T-helper 2 cell treated with Interferon-gamma antibody and Interleukin-4, amounts not matched to agents 100 ng/mL and 5 ng/mL, for 36 hours (primary cell): ENCODE data around the gene CNN2. TPM values are rescaled to one million over a fixed set of nuclear protein-coding genes. Genes with fewer than 3 reads are reported as not detected.

Experiments used
- intact Hi-C: fragments of 100-400 bp; cut with micrococcal nuclease; formaldehyde crosslinking; loops from one replicate; pipeline ENCODE4 v1.15.1; 2023
- total RNA-seq: library from RNA; stranded (reverse); gene quantifications from 2 replicates; pipeline ENCODE4 v1.2.3, GENCODE V29; 2022

The CNN2 gene
- total RNA-seq, 1 donor from 2014 or later: 561 TPM

GRCh38 chr19:995051-995827, 31.2 kb upstream of the CNN2 start:
- intact Hi-C loops: loop anchor here (5.0 kb wide), 1 partner anchor 133 kb away; no protein-coding TSS in a partner anchor

DNA sequence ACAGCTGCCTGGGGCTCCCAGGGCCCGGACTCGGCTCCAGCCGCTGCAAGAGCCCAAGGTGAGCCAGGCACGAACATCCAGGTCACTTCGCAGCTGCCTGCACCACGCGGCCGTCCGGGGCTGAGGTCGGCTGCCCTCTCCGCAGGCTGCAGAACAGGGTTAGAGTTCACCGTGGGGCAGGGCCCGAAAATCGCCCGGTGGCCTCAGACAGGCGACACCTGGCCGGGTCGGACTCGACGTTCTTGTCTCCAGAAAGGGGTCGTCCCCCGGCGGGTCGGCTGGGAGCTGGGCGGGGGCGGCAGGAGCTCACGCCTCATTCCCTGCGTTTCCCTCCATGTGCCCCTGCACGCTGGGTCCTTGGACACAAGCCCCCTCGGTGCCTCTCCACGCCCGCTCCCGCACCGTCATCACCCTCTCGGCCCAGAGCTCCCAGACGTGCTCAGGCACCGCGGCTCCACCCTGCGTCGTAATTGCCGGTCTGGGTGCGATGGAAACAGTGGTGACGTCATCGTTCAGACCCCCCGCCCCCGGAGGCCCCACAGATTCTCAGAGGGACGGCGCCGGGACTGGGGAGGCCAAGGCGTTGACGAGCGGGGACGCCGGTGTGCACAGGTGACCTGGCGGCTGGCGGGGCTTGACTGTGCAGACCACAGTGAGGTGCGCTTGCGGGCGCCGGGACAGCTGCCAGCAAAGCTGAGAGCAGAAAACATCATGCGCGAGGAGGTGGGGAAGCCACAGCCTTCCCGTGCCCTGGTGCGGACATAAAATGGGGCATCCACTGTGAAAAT, 30.2 kb upstream of the CNN2 start:
- intact Hi-C loops: loop anchor here (5.0 kb wide), 1 partner anchor 134 kb away; no protein-coding TSS in a partner anchor

DNA sequence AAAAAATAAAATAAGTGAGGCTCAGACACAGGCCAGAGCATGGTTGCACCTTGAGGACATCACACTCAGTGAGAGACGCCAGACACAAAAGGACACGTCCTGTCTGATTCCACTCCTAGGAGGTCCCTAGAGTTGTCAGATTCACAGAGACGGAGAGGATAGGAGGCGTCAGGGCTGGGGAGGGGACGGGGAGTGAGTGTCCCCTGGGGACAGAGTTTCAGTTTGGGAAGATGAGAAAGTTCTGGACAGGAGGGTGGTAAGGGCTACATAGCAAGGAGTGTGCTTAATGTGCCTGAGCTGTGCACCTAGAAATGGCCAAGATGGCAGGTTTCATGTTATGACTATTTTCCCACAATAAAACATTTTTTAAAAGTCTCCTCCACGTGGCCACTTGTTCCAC, 28.3 kb upstream of the CNN2 start:
- intact Hi-C loops: loop anchor here (5.0 kb wide), 1 partner anchor 136 kb away; no protein-coding TSS in a partner anchor

DNA sequence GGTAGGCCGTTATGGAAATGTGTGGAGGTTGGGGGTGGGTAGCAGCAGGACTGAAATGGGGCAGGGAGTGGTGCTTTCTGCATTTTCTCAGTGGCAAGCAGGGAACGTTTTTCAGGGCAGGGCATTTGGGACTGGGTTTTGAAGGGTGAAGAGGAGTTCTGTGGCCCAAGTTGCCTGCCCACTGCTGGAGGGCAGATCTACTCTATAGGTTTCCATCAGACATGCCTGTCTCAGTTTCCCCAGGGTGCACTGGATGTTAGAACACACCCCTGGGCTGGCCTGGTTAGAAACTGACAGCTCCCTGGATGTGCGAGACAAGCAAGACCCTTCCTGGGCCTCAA, 27.1 kb upstream of the CNN2 start:
- intact Hi-C loops: loop anchor here (5.0 kb wide), 1 partner anchor 137 kb away; no protein-coding TSS in a partner anchor

DNA sequence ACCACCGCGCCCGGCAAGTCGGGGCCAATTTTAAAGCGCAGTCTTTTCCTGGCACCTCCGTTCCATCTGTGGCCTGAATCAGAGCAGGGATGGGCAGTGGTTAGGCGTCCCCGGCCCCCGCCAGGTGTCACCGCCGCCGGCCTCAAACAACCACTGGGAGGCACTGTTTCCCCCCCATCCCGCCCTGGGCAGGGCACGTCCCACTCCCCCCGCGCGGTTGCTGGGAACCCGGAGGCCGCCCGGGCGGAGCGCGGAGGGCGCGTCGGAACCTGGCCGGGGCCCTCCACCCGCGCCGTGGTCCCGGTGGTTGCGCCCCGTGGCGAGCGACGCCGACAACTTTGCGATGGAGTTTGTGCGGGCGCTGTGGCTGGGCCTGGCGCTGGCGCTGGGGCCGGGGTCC, 26.3 kb upstream of the CNN2 start, which contains the start of gene GRIN3B:
Gene GRIN3B, plus strand, starts transcription at position 325 of the 400 bp plus-strand sequence. Its CDS starts 19 bp downstream, at position 344.
- intact Hi-C loops: no loop called here

DNA sequence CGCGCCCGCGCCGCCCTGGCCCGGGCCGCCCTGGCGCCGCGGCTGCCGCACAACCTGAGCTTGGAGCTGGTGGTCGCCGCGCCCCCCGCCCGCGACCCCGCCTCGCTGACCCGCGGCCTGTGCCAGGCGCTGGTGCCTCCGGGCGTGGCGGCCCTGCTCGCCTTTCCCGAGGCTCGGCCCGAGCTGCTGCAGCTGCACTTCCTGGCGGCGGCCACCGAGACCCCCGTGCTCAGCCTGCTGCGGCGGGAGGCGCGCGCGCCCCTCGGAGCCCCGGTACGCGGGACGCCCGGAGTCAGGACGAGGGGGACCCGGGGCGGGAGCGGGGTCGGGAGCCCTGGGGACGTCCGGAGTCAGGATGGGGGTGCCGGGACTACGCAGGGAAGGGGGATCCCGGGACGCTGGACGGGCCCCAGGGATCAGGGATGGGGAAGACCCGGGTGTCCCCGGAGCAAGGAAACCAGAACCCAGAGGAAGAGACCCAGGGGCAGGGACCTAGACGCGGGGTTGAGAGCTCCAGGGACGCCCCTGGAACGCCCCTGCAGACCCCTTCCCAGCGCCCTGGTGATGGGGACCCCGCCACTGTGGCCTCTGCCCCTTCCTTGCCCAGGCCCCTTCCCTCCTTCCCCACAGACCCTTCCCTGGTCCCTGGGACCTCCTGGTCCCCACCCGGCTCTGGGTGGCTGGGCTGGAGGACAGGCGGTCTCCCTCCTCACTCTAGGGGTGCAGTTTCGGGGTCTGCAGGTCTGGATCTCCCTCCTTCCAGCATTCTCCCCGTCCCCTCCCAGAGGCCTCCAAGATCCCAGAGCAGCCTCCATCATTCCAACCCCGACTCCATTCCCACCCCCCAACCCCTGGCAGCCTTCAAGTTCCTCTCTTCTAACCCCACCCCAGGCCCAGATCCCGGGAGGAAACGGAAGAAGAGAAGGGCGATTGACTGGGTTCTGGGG, 25.5 kb upstream of the CNN2 start:
- intact Hi-C loops: loop anchor here (1.0 kb wide), 1 partner anchor 80 kb away; no protein-coding TSS in a partner anchor

- intact Hi-C loops: loop anchor here (1.0 kb wide), 1 partner anchor 80 kb away; no protein-coding TSS in a partner anchor
Observed at GRCh38 chr19:1001538-1002166, 24.8 kb upstream of the CNN2 start.

GRCh38 chr19:1002600-1002999, 23.8 kb upstream of the CNN2 start:
- intact Hi-C loops: no loop called here

DNA sequence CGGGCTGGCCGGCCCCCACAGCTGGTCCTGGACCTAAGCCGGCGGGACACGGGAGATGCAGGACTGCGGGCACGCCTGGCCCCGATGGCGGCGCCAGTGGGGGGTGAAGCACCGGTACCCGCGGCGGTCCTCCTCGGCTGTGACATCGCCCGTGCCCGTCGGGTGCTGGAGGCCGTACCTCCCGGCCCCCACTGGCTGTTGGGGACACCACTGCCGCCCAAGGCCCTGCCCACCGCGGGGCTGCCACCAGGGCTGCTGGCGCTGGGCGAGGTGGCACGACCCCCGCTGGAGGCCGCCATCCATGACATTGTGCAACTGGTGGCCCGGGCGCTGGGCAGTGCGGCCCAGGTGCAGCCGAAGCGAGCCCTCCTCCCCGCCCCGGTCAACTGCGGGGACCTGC, 23.1 kb upstream of the CNN2 start:
- intact Hi-C loops: no loop called here

DNA sequence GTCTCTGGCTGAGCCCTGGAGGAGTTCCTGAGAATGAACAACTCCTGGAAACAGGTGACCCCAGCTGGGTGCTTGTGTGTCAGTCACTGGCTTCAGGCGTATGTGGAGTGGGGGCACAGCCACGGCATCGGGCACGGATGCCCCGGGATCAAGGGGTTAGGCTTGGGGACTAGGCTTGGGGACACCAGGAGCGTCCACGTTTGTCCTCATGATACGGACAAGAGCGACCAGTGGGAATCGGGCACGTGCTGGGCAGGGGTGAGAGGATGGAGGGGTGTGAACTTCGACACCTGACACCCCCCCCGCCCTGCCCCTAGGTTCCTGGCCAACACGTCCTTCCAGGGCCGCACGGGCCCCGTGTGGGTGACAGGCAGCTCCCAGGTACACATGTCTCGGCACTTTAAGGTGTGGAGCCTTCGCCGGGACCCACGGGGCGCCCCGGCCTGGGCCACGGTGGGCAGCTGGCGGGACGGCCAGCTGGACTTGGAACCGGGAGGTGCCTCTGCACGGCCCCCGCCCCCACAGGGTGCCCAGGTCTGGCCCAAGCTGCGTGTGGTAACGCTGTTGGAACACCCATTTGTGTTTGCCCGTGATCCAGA, 22.1 kb upstream of the CNN2 start:
- intact Hi-C loops: no loop called here

DNA sequence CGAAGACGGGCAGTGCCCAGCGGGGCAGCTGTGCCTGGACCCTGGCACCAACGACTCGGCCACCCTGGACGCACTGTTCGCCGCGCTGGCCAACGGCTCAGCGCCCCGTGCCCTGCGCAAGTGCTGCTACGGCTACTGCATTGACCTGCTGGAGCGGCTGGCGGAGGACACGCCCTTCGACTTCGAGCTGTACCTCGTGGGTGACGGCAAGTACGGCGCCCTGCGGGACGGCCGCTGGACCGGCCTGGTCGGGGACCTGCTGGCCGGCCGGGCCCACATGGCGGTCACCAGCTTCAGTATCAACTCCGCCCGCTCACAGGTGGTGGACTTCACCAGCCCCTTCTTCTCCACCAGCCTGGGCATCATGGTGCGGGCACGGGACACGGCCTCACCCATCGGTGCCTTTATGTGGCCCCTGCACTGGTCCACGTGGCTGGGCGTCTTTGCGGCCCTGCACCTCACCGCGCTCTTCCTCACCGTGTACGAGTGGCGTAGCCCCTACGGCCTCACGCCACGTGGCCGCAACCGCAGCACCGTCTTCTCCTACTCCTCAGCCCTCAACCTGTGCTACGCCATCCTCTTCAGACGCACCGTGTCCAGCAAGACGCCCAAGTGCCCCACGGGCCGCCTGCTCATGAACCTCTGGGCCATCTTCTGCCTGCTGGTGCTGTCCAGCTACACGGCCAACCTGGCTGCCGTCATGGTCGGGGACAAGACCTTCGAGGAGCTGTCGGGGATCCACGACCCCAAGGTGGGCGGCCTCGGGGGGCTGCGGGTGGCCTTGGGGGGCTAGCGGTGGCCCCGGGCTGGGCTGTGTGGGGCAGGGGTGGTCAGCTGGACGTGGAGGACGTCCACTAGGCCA, 21.4 kb upstream of the CNN2 start:
- intact Hi-C loops: no loop called here

DNA sequence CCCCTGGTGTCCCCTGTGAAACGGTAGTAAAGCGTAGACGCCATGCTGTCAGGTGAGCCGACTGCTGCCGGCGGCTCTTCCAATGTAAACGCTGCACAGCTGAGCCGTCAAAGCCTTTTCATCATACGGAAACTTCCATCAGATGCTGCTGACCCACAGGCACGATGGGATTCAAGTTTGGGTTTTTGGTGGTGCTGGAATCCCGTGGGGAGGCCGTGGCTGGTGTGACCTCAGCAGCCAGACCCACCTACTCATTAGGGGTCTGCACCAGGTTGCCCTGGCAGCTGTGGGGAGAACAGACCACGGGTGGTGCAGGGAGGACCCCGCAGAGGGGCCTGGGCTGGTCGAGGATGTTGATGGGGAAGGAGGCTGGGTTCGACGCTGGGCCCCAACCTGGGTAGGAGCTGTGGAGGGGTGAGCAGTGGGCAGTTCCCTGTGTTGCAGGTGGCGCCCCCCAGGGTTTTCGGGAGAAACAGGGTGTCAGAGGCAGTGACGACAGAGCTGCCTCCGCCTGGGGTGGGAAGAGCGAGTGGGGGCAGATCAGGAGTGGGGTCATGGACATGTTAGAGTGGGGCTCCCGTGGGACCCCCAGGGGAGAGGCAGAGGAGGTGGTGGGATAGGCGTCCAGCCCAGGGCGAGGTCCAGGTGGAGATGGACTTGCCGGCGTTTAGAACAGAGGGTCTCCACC, 19.6 kb upstream of the CNN2 start:
- intact Hi-C loops: no loop called here

DNA sequence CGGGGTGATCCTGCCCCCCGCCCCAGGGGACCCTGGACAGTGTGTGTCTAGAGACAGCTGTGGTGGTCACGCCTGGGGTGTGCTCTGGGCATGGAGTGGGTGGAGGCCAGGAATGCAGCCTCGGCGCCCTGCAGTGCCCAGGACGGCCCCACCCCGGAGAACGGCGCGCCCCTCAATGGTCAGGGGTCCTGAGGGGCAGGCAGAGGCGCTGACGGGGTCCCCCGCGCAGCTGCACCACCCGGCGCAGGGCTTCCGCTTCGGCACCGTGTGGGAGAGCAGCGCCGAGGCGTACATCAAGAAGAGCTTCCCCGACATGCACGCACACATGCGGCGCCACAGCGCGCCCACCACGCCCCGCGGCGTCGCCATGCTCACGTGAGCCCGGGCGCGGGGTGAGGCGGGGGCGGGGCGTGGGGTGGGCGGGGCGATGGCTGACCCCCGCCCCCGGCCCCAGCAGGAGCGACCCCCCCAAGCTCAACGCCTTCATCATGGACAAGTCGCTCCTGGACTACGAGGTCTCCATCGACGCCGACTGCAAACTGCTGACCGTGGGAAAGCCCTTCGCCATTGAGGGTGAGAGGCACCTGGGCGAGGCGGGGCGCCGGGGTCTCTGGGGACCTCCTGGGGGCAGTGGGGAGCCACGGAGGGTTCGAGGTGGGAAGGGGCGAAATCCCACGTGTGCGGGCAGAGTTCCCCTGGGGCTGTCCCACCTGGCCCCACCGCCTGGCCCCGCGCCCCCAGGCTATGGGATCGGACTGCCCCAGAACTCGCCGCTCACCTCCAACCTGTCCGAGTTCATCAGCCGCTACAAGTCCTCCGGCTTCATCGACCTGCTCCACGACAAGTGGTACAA, 18.8 kb upstream of the CNN2 start:
- intact Hi-C loops: no loop called here

GRCh38 chr19:1008268-1009040, 18.0 kb upstream of the CNN2 start:
- intact Hi-C loops: no loop called here

DNA sequence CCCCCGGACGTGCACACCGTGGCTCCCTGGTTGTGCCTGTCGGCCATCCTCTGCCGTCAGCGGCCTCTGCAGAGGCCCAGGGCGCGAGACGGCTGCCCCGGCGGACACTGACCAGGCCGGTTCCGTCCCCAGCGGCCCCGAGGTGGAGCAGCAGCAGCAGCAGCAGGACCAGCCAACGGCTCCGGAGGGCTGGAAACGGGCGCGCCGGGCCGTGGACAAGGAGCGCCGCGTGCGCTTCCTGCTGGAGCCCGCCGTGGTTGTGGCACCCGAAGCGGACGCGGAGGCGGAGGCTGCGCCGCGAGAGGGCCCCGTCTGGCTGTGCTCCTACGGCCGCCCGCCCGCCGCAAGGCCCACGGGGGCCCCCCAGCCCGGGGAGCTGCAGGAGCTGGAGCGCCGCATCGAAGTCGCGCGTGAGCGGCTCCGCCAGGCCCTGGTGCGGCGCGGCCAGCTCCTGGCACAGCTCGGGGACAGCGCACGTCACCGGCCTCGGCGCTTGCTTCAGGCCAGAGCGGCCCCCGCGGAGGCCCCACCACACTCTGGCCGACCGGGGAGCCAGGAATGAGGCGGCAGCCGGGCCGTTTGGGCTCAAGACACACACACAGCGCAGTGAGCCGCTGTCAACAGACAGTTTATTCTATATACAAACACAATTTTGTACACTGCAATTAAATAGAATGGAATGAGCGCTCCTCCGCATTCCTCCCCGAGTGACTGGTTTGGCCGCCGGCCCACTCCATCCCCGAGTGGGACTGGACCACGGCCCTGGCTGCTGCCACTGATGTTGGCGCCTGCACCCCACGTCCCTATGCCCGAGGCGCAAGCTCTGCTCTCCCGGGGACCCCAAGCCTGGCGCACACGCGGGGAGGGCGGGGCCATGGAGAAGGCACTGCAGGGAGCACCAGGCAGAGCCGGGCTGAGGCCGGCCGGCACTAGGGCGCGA, 17.1 kb upstream of the CNN2 start:
- intact Hi-C loops: no loop called here
